Measurements from ENCODE around the gene NR0B2. TPM values are rescaled to one million over a fixed set of nuclear protein-coding genes. Genes with fewer than 3 reads are reported as not detected.
A peak's percentile ranks its signal among the peaks of the same experiment; 100 is the strongest.

Gene NR0B2
- total and polyA plus RNA-seq, 2 of the 13 experiments (the other 11 are each of a cell fraction or from before 2014, with no cell fraction given) = 72.5 to 133 TPM

DNA sequence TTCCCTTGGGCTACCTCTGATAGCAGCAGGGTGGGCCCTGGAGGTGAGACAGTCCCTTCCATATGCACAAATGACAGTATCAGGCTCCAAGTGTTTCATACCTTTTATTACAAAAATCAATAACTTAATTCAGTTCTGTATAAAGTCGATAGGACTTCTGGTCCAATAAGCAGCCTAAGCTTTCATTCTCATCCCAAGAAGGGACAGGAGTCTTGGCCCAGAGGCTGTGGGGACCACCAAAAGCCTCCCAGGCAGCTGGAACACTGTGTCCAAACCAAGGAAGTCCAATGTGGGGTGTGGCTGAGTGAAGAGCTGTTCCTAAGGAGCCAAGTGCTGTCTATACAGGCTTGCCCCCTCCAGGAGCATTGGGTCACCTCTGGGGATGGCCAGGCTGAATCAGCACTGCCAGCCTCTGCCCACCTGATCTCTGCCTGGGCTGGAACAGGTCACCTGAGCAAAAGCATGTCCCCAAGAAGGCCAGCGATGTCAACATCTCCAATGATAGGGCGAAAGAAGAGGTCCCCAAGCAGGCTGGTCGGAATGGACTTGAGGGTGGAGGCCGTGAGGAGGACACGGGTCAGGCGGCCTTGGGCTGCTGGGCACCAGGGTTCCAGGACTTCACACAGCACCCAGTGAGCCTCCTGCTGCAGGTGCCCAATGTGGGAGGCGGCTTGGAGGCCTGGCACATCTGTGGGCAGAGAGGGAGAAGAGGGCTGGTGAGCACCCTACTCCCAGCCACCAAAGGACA lies 2.2 kb downstream of the NR0B2 start (continued):
- TF ChIP-seq ZBTB20 (CRISPR knock-in tag; IDR thresholded peaks at IDR 0.05; ENCODE audit: borderline replicate concordance, low read depth) (peak; percentile 33; the same call in 1 of the 2 replicates), NR2F1 (CRISPR knock-in tag; IDR thresholded peaks at IDR 0.05) (no peak), NCOA2 (CRISPR knock-in tag; IDR thresholded peaks at IDR 0.05) (no peak), ELF1 (CRISPR knock-in tag; IDR thresholded peaks at IDR 0.05) (0 out of 2 replicates have a peak, but pooled peaks have one; percentile 17), KDM2A (CRISPR knock-in tag; IDR thresholded peaks at IDR 0.05; ENCODE audit: borderline replicate concordance, low read depth) (peak; percentile 55; the same call in 1 of the 2 replicates), NONO (IDR thresholded peaks at IDR 0.05) (no peak), NONO (CRISPR knock-in tag; conservative IDR thresholded peaks at IDR 0.05) (peak; percentile 65; the same call in 1 of the 2 replicates), NCOA1 (CRISPR knock-in tag; IDR thresholded peaks at IDR 0.05) (no peak), TAF15 (IDR thresholded peaks at IDR 0.05; ENCODE audit: low read depth, low read length, poor library complexity, severe bottlenecking) (no peak), GRHL1 (CRISPR knock-in tag; conservative IDR thresholded peaks at IDR 0.05) (no peak), HNF1B (CRISPR knock-in tag; IDR thresholded peaks at IDR 0.05) (0 out of 2 replicates have a peak, but pooled peaks have one; percentile 53), ZNF609 (CRISPR knock-in tag; IDR thresholded peaks at IDR 0.05; ENCODE audit: borderline replicate concordance) (peak; percentile 49; the same call in 1 of the 2 replicates), ZNF563 (CRISPR knock-in tag; IDR thresholded peaks at IDR 0.05) (peak; percentile 50; the same call in 1 of the 2 replicates), ZNF431 (CRISPR knock-in tag; IDR thresholded peaks at IDR 0.05; ENCODE audit: borderline replicate concordance, low read depth) (no peak)
- TF ChIP-seq, protein P1, sequence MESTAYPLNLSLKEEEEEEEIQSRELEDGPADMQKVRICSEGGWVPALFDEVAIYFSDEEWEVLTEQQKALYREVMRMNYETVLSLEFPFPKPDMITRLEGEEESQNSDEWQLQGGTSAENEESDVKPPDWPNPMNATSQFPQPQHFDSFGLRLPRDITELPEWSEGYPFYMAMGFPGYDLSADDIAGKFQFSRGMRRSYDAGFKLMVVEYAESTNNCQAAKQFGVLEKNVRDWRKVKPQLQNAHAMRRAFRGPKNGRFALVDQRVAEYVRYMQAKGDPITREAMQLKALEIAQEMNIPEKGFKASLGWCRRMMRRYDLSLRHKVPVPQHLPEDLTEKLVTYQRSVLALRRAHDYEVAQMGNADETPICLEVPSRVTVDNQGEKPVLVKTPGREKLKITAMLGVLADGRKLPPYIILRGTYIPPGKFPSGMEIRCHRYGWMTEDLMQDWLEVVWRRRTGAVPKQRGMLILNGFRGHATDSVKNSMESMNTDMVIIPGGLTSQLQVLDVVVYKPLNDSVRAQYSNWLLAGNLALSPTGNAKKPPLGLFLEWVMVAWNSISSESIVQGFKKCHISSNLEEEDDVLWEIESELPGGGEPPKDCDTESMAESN (CRISPR knock-in tag; conservative IDR thresholded peaks at IDR 0.05) = peak; percentile 54; the same call in 1 of the 2 replicates

All from HepG2 (cell line).